Measurements from ENCODE around the gene ESYT2. TPM values are rescaled to one million over a fixed set of nuclear protein-coding genes. Genes with fewer than 3 reads are reported as not detected.
A peak's percentile ranks its signal among the peaks of the same experiment; 100 is the strongest.

Gene ESYT2
- total RNA-seq, 2 experiments from 2014 or later: 52.1 to 52.5 TPM

DNA sequence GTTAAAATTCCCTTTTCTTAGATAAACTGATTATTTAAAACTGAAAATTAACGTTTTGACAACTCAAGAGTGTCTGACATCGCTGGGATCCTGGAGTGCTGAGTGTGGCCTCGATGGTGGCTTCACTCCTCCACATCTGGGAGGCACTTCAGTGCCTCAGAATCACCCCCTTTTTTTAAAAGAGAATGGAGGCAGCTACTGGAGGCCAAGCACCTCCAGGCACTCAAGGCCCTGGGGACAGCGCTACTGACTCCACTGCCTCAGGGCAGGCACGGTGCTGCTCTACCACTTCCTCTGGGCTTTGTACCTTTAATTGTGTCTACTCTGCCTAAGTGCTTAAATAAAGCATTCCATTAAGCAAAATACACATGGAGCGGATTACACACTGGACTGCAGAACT lies 97.5 kb downstream of the ESYT2 start:
- H3K4me1 Mint-ChIP-seq: peaks cover 2% of the 10 kb centered on the region
- peaks cover 15% of the 10 kb centered on the region for H3K36me3 Mint-ChIP-seq
- no peaks in the 10 kb centered on the region for H3K9me3 Mint-ChIP-seq
- H3K27me3 Mint-ChIP-seq: no peaks in the 10 kb centered on the region
- no peak for DNase-seq
- no peak overlapping the region for H3K4me3 Mint-ChIP-seq
- no peak overlapping the region for H3K27ac Mint-ChIP-seq

GRCh38 chr7:158730383-158731346 lies 98.6 kb downstream of the ESYT2 start:
- H3K36me3 Mint-ChIP-seq: peaks cover 15% of the 10 kb centered on the region

DNA sequence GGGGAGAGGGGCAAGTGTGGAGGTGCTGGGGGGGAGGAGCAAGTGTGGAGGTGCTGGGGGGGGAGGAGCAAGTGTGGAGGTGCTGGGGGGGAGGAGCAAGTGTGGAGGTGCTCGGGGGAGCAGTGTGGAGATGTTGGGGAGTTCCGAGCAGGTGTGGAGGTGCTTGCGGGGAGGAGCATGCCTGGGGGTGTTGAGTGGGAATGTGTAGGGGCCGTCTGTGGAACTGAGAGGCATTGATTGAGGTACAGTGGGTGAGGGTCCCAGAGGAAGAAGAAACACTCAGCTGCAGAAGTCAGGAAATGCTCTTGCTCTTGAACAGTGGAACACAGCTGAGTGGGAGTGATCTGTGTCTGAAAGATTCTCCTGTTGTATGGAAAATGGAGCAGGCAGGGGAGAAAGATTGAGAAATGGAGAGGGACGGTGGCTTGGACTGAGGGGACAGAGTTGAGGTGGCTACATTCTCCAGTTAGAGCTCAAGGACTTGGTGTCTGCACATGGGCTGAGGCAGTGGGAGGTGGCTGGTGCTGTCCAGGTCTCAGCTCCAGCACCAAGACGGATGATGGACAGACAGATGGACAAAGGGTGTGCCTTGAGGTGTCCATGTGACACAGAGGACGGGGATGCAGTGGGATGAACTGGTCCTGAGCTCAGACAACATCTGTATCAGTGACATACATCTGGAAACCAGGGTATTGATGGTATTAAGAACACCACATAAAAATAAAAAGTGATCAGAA lies 99.5 kb downstream of the ESYT2 start:
- Mint-ChIP-seq H3K4me3 (no peak overlapping the region), H3K27ac (peak overlapping the region; percentile 50), H3K27me3 (no peaks in the 10 kb centered on the region), H3K4me1 (no peaks in the 10 kb centered on the region), H3K36me3 (peaks cover 13% of the 10 kb centered on the region), H3K9me3 (no peaks in the 10 kb centered on the region)
- no peak for DNase-seq

More at GRCh38 chr7:158730383-158731346, 98.6 kb downstream of the ESYT2 start:
- peaks cover 2% of the 10 kb centered on the region for H3K4me1 Mint-ChIP-seq
- H3K4me3 Mint-ChIP-seq: no peak overlapping the region
- no peak overlapping the region for H3K27ac Mint-ChIP-seq
- H3K9me3 Mint-ChIP-seq: no peaks in the 10 kb centered on the region
- no peaks in the 10 kb centered on the region for H3K27me3 Mint-ChIP-seq
- DNase-seq: no peak

- Mint-ChIP-seq H3K4me3 (no peak overlapping the region), H3K9me3 (no peaks in the 10 kb centered on the region), H3K27me3 (no peaks in the 10 kb centered on the region), H3K36me3 (peaks cover 10% of the 10 kb centered on the region), H3K4me1 (no peaks in the 10 kb centered on the region), H3K27ac (peak overlapping the region; percentile 31)
- DNase-seq: no peak
Measured at GRCh38 chr7:158728911-158729645, 100.2 kb downstream of the ESYT2 start.

GRCh38 chr7:158727690-158728089 lies 101.6 kb downstream of the ESYT2 start:
- Mint-ChIP-seq H3K27ac (no peak overlapping the region), H3K4me1 (no peaks in the 10 kb centered on the region), H3K36me3 (peaks cover 9% of the 10 kb centered on the region), H3K9me3 (no peaks in the 10 kb centered on the region), H3K27me3 (no peaks in the 10 kb centered on the region), H3K4me3 (no peak overlapping the region)
- no peak for DNase-seq

- H3K27me3 Mint-ChIP-seq: no peaks in the 10 kb centered on the region
- no peak for DNase-seq
- no peaks in the 10 kb centered on the region for H3K9me3 Mint-ChIP-seq
- peaks cover 9% of the 10 kb centered on the region for H3K36me3 Mint-ChIP-seq
- no peak overlapping the region for H3K4me3 Mint-ChIP-seq
- no peak overlapping the region for H3K27ac Mint-ChIP-seq
- no peaks in the 10 kb centered on the region for H3K4me1 Mint-ChIP-seq
Measured at GRCh38 chr7:158726277-158726807, 103.0 kb downstream of the ESYT2 start.

GRCh38 chr7:158725506-158725800 lies 103.9 kb downstream of the ESYT2 start:
- no peak for DNase-seq
- Mint-ChIP-seq H3K4me1 (no peaks in the 10 kb centered on the region), H3K27me3 (no peaks in the 10 kb centered on the region), H3K4me3 (no peak overlapping the region), H3K27ac (no peak overlapping the region), H3K9me3 (no peaks in the 10 kb centered on the region), H3K36me3 (peaks cover 9% of the 10 kb centered on the region)

GRCh38 chr7:158724658-158725505 lies 104.4 kb downstream of the ESYT2 start:
- peaks cover 4% of the 10 kb centered on the region for H3K36me3 Mint-ChIP-seq
- H3K27me3 Mint-ChIP-seq: no peaks in the 10 kb centered on the region

GRCh38 chr7:158723714-158724385 lies 105.5 kb downstream of the ESYT2 start:
- H3K27ac Mint-ChIP-seq: no peak overlapping the region
- no peaks in the 10 kb centered on the region for H3K4me1 Mint-ChIP-seq
- H3K36me3 Mint-ChIP-seq: peaks cover 1% of the 10 kb centered on the region
- H3K4me3 Mint-ChIP-seq: no peak overlapping the region
- no peaks in the 10 kb centered on the region for H3K27me3 Mint-ChIP-seq
- no peaks in the 10 kb centered on the region for H3K9me3 Mint-ChIP-seq
- no peak for DNase-seq

More at GRCh38 chr7:158724658-158725505, 104.4 kb downstream of the ESYT2 start:
- Mint-ChIP-seq H3K9me3 (no peaks in the 10 kb centered on the region), H3K4me1 (no peaks in the 10 kb centered on the region), H3K27ac (no peak overlapping the region), H3K4me3 (no peak overlapping the region)
- DNase-seq: no peak

- Mint-ChIP-seq H3K4me1 (no peaks in the 10 kb centered on the region), H3K27ac (no peak overlapping the region), H3K36me3 (no peaks in the 10 kb centered on the region), H3K27me3 (no peaks in the 10 kb centered on the region), H3K9me3 (no peaks in the 10 kb centered on the region), H3K4me3 (no peak overlapping the region)
- DNase-seq: no peak
Measured at GRCh38 chr7:158723266-158723665, 106.0 kb downstream of the ESYT2 start.

- DNase-seq: no peak
- Mint-ChIP-seq H3K27ac (no peak overlapping the region), H3K27me3 (peaks cover 3% of the 10 kb centered on the region), H3K4me1 (no peaks in the 10 kb centered on the region), H3K36me3 (no peaks in the 10 kb centered on the region), H3K4me3 (no peak overlapping the region), H3K9me3 (no peaks in the 10 kb centered on the region)
Measured at GRCh38 chr7:158722574-158723237, 106.6 kb downstream of the ESYT2 start.

DNA sequence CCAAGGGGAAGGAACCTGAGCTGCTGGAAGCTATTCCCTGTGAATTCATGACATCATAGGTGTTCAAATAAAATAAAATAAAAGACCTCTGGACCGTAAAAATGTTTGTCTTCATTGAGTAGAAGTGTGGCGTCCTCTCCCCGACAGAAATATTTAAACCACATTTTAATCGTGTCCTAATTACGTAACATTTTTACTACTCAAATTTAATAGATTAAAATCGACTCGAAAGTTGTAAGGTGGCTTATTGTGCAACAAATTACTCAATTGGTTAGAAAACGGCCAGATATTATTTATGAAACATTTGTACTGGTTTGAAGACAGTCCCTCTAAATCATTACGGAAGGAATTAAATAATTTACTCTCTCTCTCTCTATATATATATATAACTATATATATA lies 109.2 kb downstream of the ESYT2 start:
- Mint-ChIP-seq H3K9me3 (no peaks in the 10 kb centered on the region), H3K4me1 (no peaks in the 10 kb centered on the region), H3K36me3 (no peaks in the 10 kb centered on the region), H3K27me3 (peaks cover 4% of the 10 kb centered on the region), H3K4me3 (no peak overlapping the region), H3K27ac (no peak overlapping the region)
- DNase-seq: no peak

- no peak for DNase-seq
- Mint-ChIP-seq H3K4me3 (no peak overlapping the region), H3K9me3 (peaks cover 1% of the 10 kb centered on the region), H3K36me3 (peaks cover 4% of the 10 kb centered on the region), H3K4me1 (peaks cover 3% of the 10 kb centered on the region), H3K27me3 (peaks cover 4% of the 10 kb centered on the region), H3K27ac (no peak overlapping the region)
Measured at GRCh38 chr7:158716802-158717201, 112.5 kb downstream of the ESYT2 start.
